Mammary epithelial cell (primary cell): ENCODE data around the gene MGA.

Experiments
- CTCF ChIP-seq, 2 donors: IDR thresholded peaks in 1 of 2; conservative IDR thresholded peaks in 1 of 2; 2 replicates each; pipeline ENCODE4 v1.5.1; 2011 to 2012; ENCODE audit warnings: inconsistent platforms in 2 of 2, low read length in 2 of 2, mild to moderate bottlenecking in 2 of 2, control low read depth in 1 of 2, low read depth in 1 of 2; ENCODE audit not compliant: insufficient read depth in 1 of 2; ENCODE audit errors: extremely low read depth in 1 of 2
- EZH2 ChIP-seq: IDR thresholded peaks from 2 replicates; pipeline ENCODE4 v1.6.1; 2012; ENCODE audit warnings: low read length, inconsistent platforms, borderline replicate concordance

DNA sequence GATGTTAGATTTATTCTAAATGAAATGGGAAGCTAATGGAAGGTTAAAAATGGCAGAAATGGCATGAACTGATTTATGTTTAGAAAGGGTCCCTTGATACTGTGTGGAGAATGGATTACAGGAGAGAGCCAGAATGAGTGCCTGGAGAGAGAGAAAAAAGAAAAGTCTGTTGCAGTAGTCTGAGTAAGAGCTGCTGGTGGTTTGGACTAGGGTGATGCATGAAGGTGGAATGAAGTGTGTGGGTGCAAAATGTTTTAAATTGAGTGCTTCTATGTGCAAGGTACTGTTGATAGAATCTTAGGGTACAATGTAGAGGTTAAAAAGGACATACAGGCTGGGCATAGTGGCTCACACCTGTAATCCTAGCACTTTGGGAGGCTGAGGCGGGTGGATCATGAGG is 11.4 kb upstream of the MGA start:
- TF ChIP-seq CTCF (conservative IDR thresholded peaks at IDR 0.05 in 1 of 2, IDR thresholded peaks at IDR 0.05 in 1 of 2; ENCODE audit: extremely low read depth in 1 of 2, insufficient read depth in 1 of 2, low read depth in 1 of 2, low read length in 2 of 2), result no peak
- no peak for TF ChIP-seq EZH2
